ENCODE measurements around the gene RAD51B.
A peak's percentile ranks its signal among the peaks of the same experiment; 100 is the strongest.
"Not testable (repeated sequence)": the region's sequence is repeated elsewhere in the genome, so short reads cannot be mapped to it uniquely, and the experiment has no call there.

RAD51B gene

DNA sequence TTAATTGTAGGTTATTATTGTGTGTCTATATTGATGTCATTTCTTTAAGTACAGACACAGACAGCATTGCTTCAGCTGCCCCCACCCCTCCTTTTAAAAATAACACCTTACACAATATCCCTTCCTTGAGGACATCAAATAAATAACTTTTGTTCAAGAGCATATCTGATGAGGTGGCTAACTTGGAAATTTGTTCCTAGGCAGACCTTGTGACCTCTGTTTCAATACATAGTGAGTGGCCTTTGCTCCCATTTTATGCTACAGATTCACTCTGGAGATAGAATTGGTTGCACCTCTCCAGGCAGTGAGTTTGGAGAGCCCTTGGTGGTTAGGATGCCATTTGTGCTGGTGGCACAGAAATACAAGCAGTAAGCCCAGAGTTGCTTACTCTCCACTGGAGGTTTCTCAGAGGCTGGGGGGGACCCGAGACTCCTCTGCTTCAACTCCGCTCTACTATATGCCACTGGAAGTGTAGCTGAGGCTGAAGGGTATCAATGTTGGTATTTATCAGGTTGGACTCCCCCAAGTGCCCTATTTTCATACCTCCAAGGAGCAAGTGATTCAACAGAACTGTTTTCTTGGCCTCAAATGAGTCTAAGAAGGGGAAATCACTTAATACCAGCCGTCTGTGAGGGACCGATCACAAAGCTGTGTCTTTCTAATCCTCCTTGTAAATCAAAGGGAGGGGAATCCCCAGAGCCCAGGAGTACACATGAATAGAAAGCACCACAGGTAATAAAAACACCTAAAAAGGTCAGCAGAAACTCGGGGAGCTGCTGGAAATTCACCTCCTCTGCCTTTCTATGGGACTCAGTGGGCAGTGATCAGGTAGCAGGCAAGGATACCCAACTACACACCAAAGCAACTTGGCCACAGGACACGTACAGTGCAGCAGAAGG, 463.1 kb downstream of the RAD51B start:
- Histone ChIP-seq H3K36me3 (ENCODE audit: control insufficient read depth, insufficient read depth, low read length) (no peaks in the 10 kb centered on the region), H3K4me1 (ENCODE audit: control insufficient read depth, insufficient read depth, low read length, poor library complexity, severe bottlenecking) (peaks cover 21% of the 10 kb centered on the region), H3K27ac (ENCODE audit: low read depth, low read length, severe bottlenecking) (no peak overlapping the region), H3K9me3 (ENCODE audit: control insufficient read depth, low read length) (no peaks in the 10 kb centered on the region), H3K4me3 (ENCODE audit: extremely low read depth, insufficient read depth, low read length, poor library complexity, severe bottlenecking) (no peak overlapping the region)
- 82 to 100% methylated on average over 3 to 5 of the region's 6 CpGs for WGBS, 2 experiments (ENCODE audit: insufficient coverage in 2 of 2)

- Histone ChIP-seq H3K4me1 (ENCODE audit: control insufficient read depth, insufficient read depth, low read length, poor library complexity, severe bottlenecking) (peaks cover 17% of the 10 kb centered on the region), H3K36me3 (ENCODE audit: control insufficient read depth, insufficient read depth, low read length) (no peaks in the 10 kb centered on the region), H3K27ac (ENCODE audit: low read depth, low read length, severe bottlenecking) (no peak overlapping the region), H3K9me3 (ENCODE audit: control insufficient read depth, low read length) (no peaks in the 10 kb centered on the region), H3K4me3 (ENCODE audit: extremely low read depth, insufficient read depth, low read length, poor library complexity, severe bottlenecking) (no peak overlapping the region)
- WGBS, 2 experiments (ENCODE audit: insufficient coverage in 2 of 2), result 92 to 96% methylated on average over 7 to 8 of the region's 11 CpGs
Observed at GRCh38 chr14:68283378-68284123, 464.0 kb downstream of the RAD51B start.

GRCh38 chr14:68284333-68284732, 464.8 kb downstream of the RAD51B start:
- Histone ChIP-seq H3K4me1 (ENCODE audit: control insufficient read depth, insufficient read depth, low read length, poor library complexity, severe bottlenecking) (peaks cover 10% of the 10 kb centered on the region), H3K36me3 (ENCODE audit: control insufficient read depth, insufficient read depth, low read length) (no peaks in the 10 kb centered on the region), H3K9me3 (ENCODE audit: control insufficient read depth, low read length) (no peaks in the 10 kb centered on the region), H3K4me3 (ENCODE audit: extremely low read depth, insufficient read depth, low read length, poor library complexity, severe bottlenecking) (no peak overlapping the region), H3K27ac (ENCODE audit: low read depth, low read length, severe bottlenecking) (no peak overlapping the region)

DNA sequence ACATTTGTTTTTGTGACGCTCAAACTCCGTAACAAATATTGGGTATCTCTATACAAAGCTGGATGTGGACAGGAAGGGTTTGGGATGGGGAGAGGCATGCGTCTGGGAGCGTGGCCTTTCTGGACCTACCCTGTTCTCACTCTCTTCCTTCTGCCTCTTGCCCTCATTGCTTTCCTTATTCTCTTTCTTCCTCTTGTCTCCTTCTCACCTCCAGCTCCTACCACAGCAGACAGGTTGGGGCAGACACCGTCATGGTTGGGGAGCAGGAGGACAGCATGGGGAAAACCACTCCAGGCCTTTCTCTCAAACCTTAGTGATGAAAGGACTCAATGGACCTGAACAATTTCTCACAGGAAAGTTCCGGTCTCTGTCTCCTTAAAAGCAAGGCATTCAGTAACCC, 465.3 kb downstream of the RAD51B start:
- 85% methylated on average over 4 of the region's 6 CpGs; no CpG with 5 or more reads in 1 of the 2 experiments for WGBS, 2 experiments (ENCODE audit: insufficient coverage in 2 of 2)
- H3K4me1 ChIP-seq (ENCODE audit: control insufficient read depth, insufficient read depth, low read length, poor library complexity, severe bottlenecking), result peaks cover 7% of the 10 kb centered on the region
- H3K4me3 ChIP-seq (ENCODE audit: extremely low read depth, insufficient read depth, low read length, poor library complexity, severe bottlenecking), result no peak overlapping the region
- H3K9me3 ChIP-seq (ENCODE audit: control insufficient read depth, low read length), result no peaks in the 10 kb centered on the region
- H3K36me3 ChIP-seq (ENCODE audit: control insufficient read depth, insufficient read depth, low read length), result no peaks in the 10 kb centered on the region
- H3K27ac ChIP-seq (ENCODE audit: low read depth, low read length, severe bottlenecking), result no peak overlapping the region

DNA sequence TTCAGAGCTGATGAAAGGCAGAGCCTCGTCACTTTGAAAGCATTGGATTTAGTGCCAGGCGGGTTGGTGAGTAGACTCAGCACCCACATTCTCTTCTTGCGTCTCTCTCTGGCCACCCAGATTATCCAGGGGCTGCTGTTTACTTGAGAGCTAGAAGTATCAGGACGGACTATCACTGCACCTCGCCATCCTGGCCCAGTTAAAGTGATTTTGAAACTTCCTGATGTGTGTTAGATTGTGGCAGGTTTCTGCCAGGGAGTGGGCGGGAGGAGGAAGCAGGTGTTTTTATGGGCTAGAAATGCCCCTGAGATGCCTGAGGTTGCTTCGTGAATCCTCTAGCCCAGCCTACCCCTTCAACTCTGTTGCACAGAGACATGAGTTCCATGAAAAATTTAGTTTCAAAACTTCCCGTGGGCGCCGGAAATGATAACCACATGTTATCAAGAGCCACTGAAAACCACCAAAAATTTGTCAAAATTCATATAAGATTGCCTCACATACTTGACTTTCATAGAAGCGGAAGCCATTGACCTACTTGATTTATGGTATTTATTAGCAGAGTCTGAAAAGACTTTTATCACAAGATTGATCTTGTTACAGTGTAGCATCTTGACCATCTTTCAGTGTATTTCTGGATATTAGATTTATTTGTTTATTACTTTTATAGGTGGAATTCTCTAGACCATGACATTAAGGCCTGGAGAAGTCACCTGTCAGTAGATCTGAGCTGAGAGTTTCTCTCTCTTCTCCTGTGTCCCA, 466.0 kb downstream of the RAD51B start:
- Histone ChIP-seq H3K9me3 (ENCODE audit: control insufficient read depth, low read length) (no peaks in the 10 kb centered on the region), H3K36me3 (ENCODE audit: control insufficient read depth, insufficient read depth, low read length) (no peaks in the 10 kb centered on the region), H3K4me3 (ENCODE audit: extremely low read depth, insufficient read depth, low read length, poor library complexity, severe bottlenecking) (no peak overlapping the region), H3K4me1 (ENCODE audit: control insufficient read depth, insufficient read depth, low read length, poor library complexity, severe bottlenecking) (peaks cover 5% of the 10 kb centered on the region), H3K27ac (ENCODE audit: low read depth, low read length, severe bottlenecking) (no peak overlapping the region)
- 87 to 100% methylated on average over 4 to 8 of the region's 11 CpGs for WGBS, 2 experiments (ENCODE audit: insufficient coverage in 2 of 2)

- no peak overlapping the region for H3K27ac ChIP-seq (ENCODE audit: low read depth, low read length, severe bottlenecking)
- no peaks in the 10 kb centered on the region for H3K36me3 ChIP-seq (ENCODE audit: control insufficient read depth, insufficient read depth, low read length)
- peaks cover 5% of the 10 kb centered on the region for H3K4me1 ChIP-seq (ENCODE audit: control insufficient read depth, insufficient read depth, low read length, poor library complexity, severe bottlenecking)
- H3K9me3 ChIP-seq (ENCODE audit: control insufficient read depth, low read length), result no peaks in the 10 kb centered on the region
- no peak overlapping the region for H3K4me3 ChIP-seq (ENCODE audit: extremely low read depth, insufficient read depth, low read length, poor library complexity, severe bottlenecking)
Observed at GRCh38 chr14:68286667-68287066, 467.1 kb downstream of the RAD51B start.

DNA sequence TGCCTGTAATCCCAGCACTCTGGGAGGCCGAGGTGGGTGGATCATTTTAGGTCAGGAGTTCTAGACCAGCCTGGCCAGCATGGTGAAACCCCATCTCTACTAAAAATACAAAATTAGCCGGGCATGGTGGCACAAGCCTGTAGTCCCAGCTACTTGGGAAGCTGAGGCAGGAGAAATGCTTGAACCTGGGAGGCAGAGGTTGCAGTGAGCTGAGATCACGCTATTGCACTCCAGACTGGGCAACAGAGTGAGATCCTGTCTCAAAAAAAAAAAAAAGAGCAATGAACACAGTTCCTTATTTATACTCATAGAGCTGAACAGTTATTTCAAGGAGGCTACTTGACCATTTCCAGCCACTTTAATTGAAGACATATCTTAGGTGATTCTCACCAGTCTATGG, 469.9 kb downstream of the RAD51B start:
- not testable (repeated sequence) for H3K4me3 ChIP-seq (ENCODE audit: extremely low read depth, insufficient read depth, low read length, poor library complexity, severe bottlenecking); H3K36me3 ChIP-seq (ENCODE audit: control insufficient read depth, insufficient read depth, low read length); H3K27ac ChIP-seq (ENCODE audit: low read depth, low read length, severe bottlenecking); H3K9me3 ChIP-seq (ENCODE audit: control insufficient read depth, low read length)
- peaks cover 19% of the 10 kb centered on the region for H3K4me1 ChIP-seq (ENCODE audit: control insufficient read depth, insufficient read depth, low read length, poor library complexity, severe bottlenecking)
- WGBS, 2 experiments (ENCODE audit: insufficient coverage in 2 of 2), result 100% methylated on average over 1 of the region's 3 CpGs; no CpG with 5 or more reads in 1 of the 2 experiments

DNA sequence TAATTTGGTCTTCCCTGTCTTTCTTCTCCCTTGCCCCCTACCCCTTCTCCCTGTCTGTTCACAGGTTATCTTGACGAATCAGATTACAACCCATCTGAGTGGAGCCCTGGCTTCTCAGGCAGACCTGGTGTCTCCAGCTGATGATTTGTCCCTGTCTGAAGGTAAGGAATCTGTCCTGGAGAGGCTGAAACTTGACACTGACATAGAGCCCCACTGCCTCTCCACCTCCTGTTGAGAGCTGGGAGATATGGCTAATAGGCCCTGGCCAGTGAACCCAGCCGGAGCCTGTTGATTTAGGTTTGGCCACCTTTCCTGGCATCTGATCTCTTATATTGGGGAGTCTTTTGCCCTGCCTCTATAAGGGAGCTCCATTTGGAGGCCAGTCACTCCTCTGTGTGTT, 472.2 kb downstream of the RAD51B start:
- H3K36me3 ChIP-seq (ENCODE audit: control insufficient read depth, insufficient read depth, low read length), result no peaks in the 10 kb centered on the region
- peaks cover 24% of the 10 kb centered on the region for H3K4me1 ChIP-seq (ENCODE audit: control insufficient read depth, insufficient read depth, low read length, poor library complexity, severe bottlenecking)
- no peak overlapping the region for H3K4me3 ChIP-seq (ENCODE audit: extremely low read depth, insufficient read depth, low read length, poor library complexity, severe bottlenecking)
- no CpG with 5 or more reads among the region's 2 CpGs for WGBS, 2 experiments (ENCODE audit: insufficient coverage in 2 of 2)
- no peaks in the 10 kb centered on the region for H3K9me3 ChIP-seq (ENCODE audit: control insufficient read depth, low read length)
- peak overlapping the region; percentile 47 for H3K27ac ChIP-seq (ENCODE audit: low read depth, low read length, severe bottlenecking)

- Histone ChIP-seq H3K36me3 (ENCODE audit: control insufficient read depth, insufficient read depth, low read length) (no peaks in the 10 kb centered on the region), H3K4me1 (ENCODE audit: control insufficient read depth, insufficient read depth, low read length, poor library complexity, severe bottlenecking) (peaks cover 24% of the 10 kb centered on the region), H3K27ac (ENCODE audit: low read depth, low read length, severe bottlenecking) (peak overlapping the region; percentile 47), H3K9me3 (ENCODE audit: control insufficient read depth, low read length) (no peaks in the 10 kb centered on the region), H3K4me3 (ENCODE audit: extremely low read depth, insufficient read depth, low read length, poor library complexity, severe bottlenecking) (no peak overlapping the region)
- WGBS, 2 experiments (ENCODE audit: insufficient coverage in 2 of 2), result 89 to 100% methylated on average over 1 to 5 of the region's 7 CpGs
Observed at GRCh38 chr14:68292441-68293215, 473.0 kb downstream of the RAD51B start.

DNA sequence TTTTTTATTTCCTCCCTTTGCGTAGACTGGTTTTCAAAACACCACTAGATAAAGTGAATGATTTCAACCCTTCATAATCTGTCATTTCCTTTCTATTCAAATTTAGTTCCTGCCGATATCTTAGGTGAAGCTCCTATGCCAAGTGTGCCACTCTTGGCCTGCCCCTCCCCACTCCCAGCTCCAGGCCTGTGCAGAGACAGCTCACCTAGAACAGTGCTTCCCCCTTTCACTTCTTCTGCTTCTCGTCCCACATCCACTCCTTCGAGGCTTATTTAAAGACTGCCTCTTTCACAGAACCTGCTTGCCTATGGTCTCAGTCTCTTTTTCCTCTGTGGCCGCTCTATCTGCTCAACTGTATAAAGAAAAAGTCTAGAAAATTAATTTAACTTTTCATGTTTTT, 473.8 kb downstream of the RAD51B start:
- Histone ChIP-seq H3K4me1 (ENCODE audit: control insufficient read depth, insufficient read depth, low read length, poor library complexity, severe bottlenecking) (peaks cover 24% of the 10 kb centered on the region), H3K36me3 (ENCODE audit: control insufficient read depth, insufficient read depth, low read length) (no peaks in the 10 kb centered on the region), H3K4me3 (ENCODE audit: extremely low read depth, insufficient read depth, low read length, poor library complexity, severe bottlenecking) (no peak overlapping the region), H3K27ac (ENCODE audit: low read depth, low read length, severe bottlenecking) (no peak overlapping the region), H3K9me3 (ENCODE audit: control insufficient read depth, low read length) (peaks cover under 1% of the 10 kb centered on the region)
- 75 to 79% methylated on average over 4 to 5 of the region's 5 CpGs for WGBS, 2 experiments (ENCODE audit: insufficient coverage in 2 of 2)

Measured in mesodermal cell (in vitro differentiated cells).